ENCODE results near the gene AMPD2.
"Not testable (repeated sequence)": the region's sequence is repeated elsewhere in the genome, so short reads cannot be mapped to it uniquely, and the experiment has no call there.

Gene AMPD2

GRCh38 chr1:109655615-109656519 is 36.2 kb downstream of the AMPD2 start, which contains the start of gene GSTM4:
GSTM4 (plus strand) TSS chr1:109656099; CDS start chr1:109656390, 291 bp downstream.
- DNase-seq = peak; percentile 60

- no peak for DNase-seq
Observed at GRCh38 chr1:109657395-109657794, 37.8 kb downstream of the AMPD2 start.

- no peak for DNase-seq
Observed at GRCh38 chr1:109657970-109658369, 38.3 kb downstream of the AMPD2 start.

- no peak for DNase-seq
Observed at GRCh38 chr1:109658533-109659042, 39.0 kb downstream of the AMPD2 start.

- no peak for DNase-seq
Observed at GRCh38 chr1:109659145-109659544, 39.5 kb downstream of the AMPD2 start.

GRCh38 chr1:109659997-109660690 is 40.5 kb downstream of the AMPD2 start:
- DNase-seq = no peak

GRCh38 chr1:109660691-109661026 is 41.0 kb downstream of the AMPD2 start:
- not testable (repeated sequence) for DNase-seq

- DNase-seq = no peak
Observed at GRCh38 chr1:109661391-109661790, 41.8 kb downstream of the AMPD2 start.

- DNase-seq = no peak
Observed at GRCh38 chr1:109664671-109665070, 45.0 kb downstream of the AMPD2 start.

- DNase-seq = peak; percentile 76
Observed at GRCh38 chr1:109667452-109668122, 48.0 kb downstream of the AMPD2 start, which contains the start of gene GSTM2. GSTM2 (plus strand) TSS chr1:109668057; CDS start chr1:109668116, 59 bp downstream.

GRCh38 chr1:109668123-109668775 is 48.6 kb downstream of the AMPD2 start:
- no peak for DNase-seq

- no peak for DNase-seq
Observed at GRCh38 chr1:109669246-109669948, 49.8 kb downstream of the AMPD2 start.

GRCh38 chr1:109669949-109670302 is 50.3 kb downstream of the AMPD2 start:
- DNase-seq = not testable (repeated sequence)

GRCh38 chr1:109671067-109671466 is 51.4 kb downstream of the AMPD2 start:
- no peak for DNase-seq

GRCh38 chr1:109673861-109674260 is 54.2 kb downstream of the AMPD2 start:
- not testable (repeated sequence) for DNase-seq

GRCh38 chr1:109676683-109677381 is 57.2 kb downstream of the AMPD2 start:
- DNase-seq = not testable (repeated sequence)

- DNase-seq = no peak
Observed at GRCh38 chr1:109677459-109677858, 57.8 kb downstream of the AMPD2 start.

GRCh38 chr1:109678637-109679036 is 59.0 kb downstream of the AMPD2 start:
- DNase-seq = not testable (repeated sequence)
